Measurements from ENCODE around the gene SLC19A3.
"Not testable (repeated sequence)": the region's sequence is repeated elsewhere in the genome, so short reads cannot be mapped to it uniquely, and the experiment has no call there.

SLC19A3 gene

GRCh38 chr2:227701556-227701955 lies 16.3 kb downstream of the SLC19A3 start:
- no peak overlapping the region for H3K4me3 ChIP-seq (ENCODE audit: low read depth, low read length)
- TF ChIP-seq CTCF (IDR thresholded peaks at IDR 0.05; ENCODE audit: low read depth, low read length), result no peak

- no peak overlapping the region for H3K4me3 ChIP-seq (ENCODE audit: low read depth, low read length)
- no peak for TF ChIP-seq CTCF (IDR thresholded peaks at IDR 0.05; ENCODE audit: low read depth, low read length)
These were observed 20.7 kb downstream of the SLC19A3 start for GRCh38 chr2:227696990-227697679.

- TF ChIP-seq CTCF (IDR thresholded peaks at IDR 0.05; ENCODE audit: low read depth, low read length), result no peak
- H3K4me3 ChIP-seq (ENCODE audit: low read depth, low read length), result no peak overlapping the region
These were observed 30.6 kb downstream of the SLC19A3 start for GRCh38 chr2:227687189-227687588.

GRCh38 chr2:227684258-227684657 lies 33.6 kb downstream of the SLC19A3 start:
- H3K4me3 ChIP-seq (ENCODE audit: low read depth, low read length), result no peak overlapping the region
- no peak for TF ChIP-seq CTCF (IDR thresholded peaks at IDR 0.05; ENCODE audit: low read depth, low read length)

- no peak overlapping the region for H3K4me3 ChIP-seq (ENCODE audit: low read depth, low read length)
- no peak for TF ChIP-seq CTCF (IDR thresholded peaks at IDR 0.05; ENCODE audit: low read depth, low read length)
These were observed 39.9 kb downstream of the SLC19A3 start for GRCh38 chr2:227677928-227678327.

- H3K4me3 ChIP-seq (ENCODE audit: low read depth, low read length), result no peak overlapping the region
- TF ChIP-seq CTCF (IDR thresholded peaks at IDR 0.05; ENCODE audit: low read depth, low read length), result no peak
These were observed 43.3 kb downstream of the SLC19A3 start for GRCh38 chr2:227674485-227674884.

GRCh38 chr2:227673620-227674019 lies 44.2 kb downstream of the SLC19A3 start:
- not testable (repeated sequence) for H3K4me3 ChIP-seq (ENCODE audit: low read depth, low read length)

Data from WI38 (cell line).